ENCODE data around the gene RETREG2. TPM values are rescaled to one million over a fixed set of nuclear protein-coding genes. Genes with fewer than 3 reads are reported as not detected.
A peak's percentile ranks its signal among the peaks of the same experiment; 100 is the strongest.

The RETREG2 gene
- total RNA-seq, 1 experiment from 2014 or later = 88.3 TPM

DNA sequence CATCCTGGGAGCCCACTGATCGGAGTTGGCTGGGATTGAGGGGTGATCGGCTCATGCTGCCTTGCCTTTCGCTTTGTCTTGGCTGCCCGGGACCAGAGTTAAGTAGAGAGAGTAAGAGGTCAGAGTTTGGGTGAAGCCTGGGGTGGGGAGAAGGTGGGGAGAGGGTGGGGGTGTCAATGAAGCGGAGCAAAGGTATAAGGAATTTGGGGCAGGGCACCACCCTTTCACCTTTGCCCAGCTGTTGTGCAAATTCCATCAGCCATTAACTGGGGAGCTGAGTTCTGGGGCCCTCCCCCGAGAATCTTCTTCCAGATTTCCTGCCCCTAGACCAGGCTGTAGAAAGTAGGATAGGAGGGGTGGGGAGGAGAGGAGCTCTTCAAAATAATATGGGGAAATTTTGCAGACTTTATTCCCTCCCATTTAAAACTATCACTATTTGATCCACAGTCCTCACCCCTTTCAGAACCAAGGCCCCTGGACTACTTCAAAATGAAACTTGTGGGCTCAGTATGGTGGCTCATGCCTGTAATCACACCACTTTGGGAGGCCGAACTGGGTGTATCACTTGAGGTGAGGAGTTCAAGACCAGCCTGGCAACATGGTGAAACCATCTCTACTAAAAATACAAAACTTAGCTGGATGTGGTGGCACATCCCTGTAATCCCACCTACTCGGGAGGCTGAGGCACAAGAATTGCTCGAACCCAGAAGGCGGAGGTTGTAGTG, 8.0 kb upstream of the RETREG2 start, which contains the start of gene SLC23A3:
Gene SLC23A3 (minus strand): TSS at position 100 of the 725 bp plus-strand sequence. CDS start 45 bp downstream, at position 55.
- no peak for DNase-seq (ENCODE audit: low read depth)

DNA sequence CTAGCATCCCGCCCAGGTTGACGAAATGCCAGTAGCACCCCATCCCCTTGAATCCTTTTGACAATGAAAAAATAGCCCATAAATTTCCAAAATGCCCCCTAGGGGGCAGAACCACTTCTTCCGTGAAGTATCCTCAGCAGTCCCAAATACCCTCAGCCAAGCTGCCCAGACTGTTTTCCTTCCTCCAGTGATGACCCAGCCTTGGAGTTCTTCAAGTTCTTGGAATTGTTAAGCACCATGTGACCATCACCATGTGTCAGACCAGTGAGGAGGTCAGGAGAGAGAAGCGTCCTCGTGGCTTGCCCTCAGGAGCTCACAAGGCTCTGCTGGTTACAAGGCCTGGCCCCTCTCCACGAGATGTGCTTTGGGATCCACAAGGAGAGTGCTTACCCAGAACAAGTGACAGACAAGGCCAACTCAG, 6.8 kb upstream of the RETREG2 start:
- DNase-seq (ENCODE audit: low read depth) = peak; percentile 84

GRCh38 chr2:219172231-219173154, 5.6 kb upstream of the RETREG2 start:
- DNase-seq (ENCODE audit: low read depth) = no peak

- DNase-seq (ENCODE audit: low read depth) = no peak
Measured at GRCh38 chr2:219173176-219173575, 4.9 kb upstream of the RETREG2 start.

DNA sequence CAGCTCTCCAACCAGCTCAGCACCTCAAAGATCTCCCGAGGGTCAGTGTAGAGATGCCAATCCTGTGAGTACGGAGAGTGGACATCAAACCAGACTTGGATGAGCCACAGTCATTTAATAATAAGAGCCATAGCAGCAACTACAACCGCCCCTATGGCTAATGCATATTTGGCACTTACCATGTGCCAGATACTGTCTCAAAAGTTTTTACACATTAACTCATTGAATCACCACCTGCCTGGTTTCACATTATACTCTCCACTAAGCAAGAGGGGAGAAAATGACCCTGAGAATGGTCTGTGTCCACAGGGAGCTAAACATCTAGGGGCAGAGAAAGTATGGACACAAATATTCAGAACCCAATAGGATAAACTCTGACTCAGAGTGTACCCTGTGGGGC, 3.9 kb upstream of the RETREG2 start:
- no peak for DNase-seq (ENCODE audit: low read depth)

DNA sequence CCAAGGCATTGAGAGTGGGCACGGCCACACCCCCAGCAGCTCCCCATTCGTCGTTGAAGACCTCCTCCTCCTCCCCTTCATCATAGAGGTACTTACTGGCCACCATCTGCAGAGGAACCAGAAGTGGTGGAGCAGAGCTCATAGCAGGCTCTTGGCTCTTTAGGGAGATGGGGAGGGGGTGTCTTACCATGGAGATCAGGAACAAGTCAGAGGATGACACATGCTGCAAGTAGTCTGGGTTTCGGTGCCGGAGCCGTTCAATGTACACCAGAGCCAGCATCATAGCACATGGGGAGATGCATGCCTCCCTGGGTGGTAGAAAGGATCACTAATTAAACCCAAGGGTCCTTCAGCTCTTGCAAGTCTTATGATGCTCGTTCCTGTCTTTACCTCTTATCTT, 3.3 kb upstream of the RETREG2 start:
- DNase-seq (ENCODE audit: low read depth) = no peak

- no peak for DNase-seq (ENCODE audit: low read depth)
Measured at GRCh38 chr2:219175486-219175885, 2.6 kb upstream of the RETREG2 start.

DNA sequence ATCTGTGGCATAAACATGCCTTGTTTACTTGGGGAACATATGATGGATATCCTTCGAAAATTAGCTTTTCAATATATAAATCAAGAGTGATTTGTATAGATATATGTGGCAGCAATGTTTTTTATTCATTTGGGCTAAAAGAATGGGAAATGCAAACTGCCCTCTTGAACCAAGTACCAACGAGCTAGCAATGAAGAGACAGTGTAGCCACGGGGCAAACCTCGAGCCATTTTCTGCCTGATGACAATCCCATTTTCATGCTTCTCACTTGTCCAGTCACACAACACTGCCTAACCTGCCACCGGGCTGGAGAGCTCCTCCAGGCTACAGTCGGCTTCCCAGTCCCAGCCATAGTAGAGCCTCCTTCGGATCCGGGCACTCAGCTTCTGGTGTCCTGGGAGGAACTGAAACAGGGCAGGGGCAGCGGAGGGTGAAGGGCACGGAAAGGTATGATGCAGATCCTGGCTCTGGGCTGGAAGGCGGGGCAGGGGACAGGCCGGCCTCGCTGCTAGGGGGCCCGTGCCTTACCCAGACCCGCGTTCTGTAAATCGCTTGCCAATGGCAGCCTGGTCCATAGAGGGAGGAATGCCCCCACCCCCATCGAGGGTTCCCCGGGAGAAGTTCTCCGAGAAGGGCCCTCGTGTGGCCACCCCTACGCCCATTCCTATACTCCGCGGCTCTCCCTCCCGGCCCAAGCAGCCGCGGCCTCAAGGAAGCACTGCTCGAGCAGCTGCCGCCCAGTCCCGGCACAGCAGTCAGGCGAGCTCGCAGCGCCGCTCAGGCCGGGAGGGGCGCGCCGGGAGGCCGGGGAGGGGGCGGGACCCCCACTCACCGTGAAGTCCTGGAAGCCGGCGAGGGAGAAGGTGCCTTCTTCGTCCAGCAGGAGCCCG, 1.9 kb upstream of the RETREG2 start:
- DNase-seq (ENCODE audit: low read depth) = peak; percentile 38

GRCh38 chr2:219176818-219177551, 1.1 kb upstream of the RETREG2 start, which contains the start of gene CNPPD1:
Gene CNPPD1 (minus strand): TSS chr2:219176925. CDS start chr2:219176828, 97 bp downstream.
- DNase-seq (ENCODE audit: low read depth) = peak; percentile 73

DNA sequence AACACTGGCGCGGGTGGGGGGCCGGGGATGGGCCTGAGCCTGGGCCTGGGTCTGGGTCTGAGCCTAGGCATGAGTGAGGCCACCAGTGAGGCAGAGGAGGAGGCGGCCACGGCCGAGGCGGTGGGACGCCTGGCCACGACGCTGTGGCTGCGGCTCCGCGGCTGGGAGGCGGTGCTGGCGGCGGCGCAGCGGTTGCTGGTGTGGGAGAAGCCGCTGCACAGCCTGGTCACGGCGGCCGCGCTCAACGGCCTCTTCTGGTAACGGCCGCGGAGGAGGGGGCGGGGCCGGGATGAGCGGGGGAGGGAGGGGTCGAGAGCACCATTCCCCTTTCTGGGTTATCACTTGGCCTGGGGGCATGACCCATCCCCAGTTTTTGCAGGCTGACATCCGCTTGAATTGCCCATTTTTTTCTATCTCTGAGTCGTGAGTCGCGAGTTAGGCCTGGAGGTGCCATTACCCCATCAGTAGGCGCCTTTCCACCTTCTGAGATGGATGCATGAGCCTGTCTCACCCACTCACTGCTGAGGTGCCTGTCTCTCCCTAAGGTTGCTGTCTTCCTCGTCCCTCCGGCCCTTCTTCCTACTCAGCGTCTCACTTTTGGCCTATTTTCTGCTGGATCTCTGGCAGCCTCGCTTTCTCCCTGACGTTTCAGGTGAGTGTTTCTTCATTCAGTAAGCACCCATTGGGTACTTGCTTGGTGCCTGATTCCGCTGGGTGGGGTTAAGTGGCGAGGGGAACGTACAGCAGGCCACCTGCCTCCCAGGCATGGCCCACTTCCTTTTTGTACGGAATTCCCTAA, 501 bp downstream of the RETREG2 start:
- peak; percentile 24 for DNase-seq (ENCODE audit: low read depth)

GRCh38 chr2:219179601-219180465, 1.8 kb downstream of the RETREG2 start:
- no peak for DNase-seq (ENCODE audit: low read depth)

GRCh38 chr2:219180961-219181360, 2.9 kb downstream of the RETREG2 start:
- no peak for DNase-seq (ENCODE audit: low read depth)

DNA sequence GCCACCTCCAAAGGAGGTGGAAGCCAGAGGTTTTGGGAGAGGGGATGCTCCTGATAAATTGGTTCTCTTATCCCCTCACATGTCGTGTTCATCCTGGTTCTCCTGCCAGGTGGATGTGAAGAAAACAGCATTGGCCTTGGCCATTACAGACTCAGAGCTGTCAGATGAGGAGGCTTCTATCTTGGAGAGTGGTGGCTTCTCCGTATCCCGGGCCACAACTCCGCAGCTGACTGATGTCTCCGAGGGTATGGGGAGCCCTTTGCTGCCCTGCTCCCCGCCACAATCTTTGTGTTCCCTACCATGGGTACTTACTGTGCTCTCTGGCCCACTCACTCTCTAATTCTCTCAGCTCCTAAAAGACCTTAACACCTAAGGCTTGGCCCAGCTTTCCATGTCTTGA, 3.5 kb downstream of the RETREG2 start:
- no peak for DNase-seq (ENCODE audit: low read depth)

DNA sequence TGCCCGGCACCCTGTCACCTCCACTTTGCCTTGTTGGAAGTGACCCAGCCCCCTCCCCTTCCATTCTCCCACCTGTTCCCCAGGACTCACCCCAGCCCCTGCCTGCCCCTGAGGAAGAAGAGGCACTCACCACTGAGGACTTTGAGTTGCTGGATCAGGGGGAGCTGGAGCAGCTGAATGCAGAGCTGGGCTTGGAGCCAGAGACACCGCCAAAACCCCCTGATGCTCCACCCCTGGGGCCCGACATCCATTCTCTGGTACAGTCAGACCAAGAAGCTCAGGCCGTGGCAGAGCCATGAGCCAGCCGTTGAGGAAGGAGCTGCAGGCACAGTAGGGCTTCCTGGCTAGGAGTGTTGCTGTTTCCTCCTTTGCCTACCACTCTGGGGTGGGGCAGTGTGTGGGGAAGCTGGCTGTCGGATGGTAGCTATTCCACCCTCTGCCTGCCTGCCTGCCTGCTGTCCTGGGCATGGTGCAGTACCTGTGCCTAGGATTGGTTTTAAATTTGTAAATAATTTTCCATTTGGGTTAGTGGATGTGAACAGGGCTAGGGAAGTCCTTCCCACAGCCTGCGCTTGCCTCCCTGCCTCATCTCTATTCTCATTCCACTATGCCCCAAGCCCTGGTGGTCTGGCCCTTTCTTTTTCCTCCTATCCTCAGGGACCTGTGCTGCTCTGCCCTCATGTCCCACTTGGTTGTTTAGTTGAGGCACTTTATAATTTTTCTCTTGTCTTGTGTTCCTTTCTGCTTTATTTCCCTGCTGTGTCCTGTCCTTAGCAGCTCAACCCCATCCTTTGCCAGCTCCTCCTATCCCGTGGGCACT, 4.5 kb downstream of the RETREG2 start:
- DNase-seq (ENCODE audit: low read depth) = no peak

GRCh38 chr2:219183151-219183772, 5.2 kb downstream of the RETREG2 start:
- no peak for DNase-seq (ENCODE audit: low read depth)

GRCh38 chr2:219184121-219184520, 6.0 kb downstream of the RETREG2 start:
- no peak for DNase-seq (ENCODE audit: low read depth)

GRCh38 chr2:219186754-219187456, 8.8 kb downstream of the RETREG2 start:
- DNase-seq (ENCODE audit: low read depth) = no peak

Measured in LHCN-M2 (cell line).